Stimulated activated CD4-positive, alpha-beta T cell treated with anti-CD3 and anti-CD28 coated beads, Interleukin-1b, Interleukin-23, amount 100 ng/mL, for 1 hour (primary cell): ENCODE results near the gene CHMP6.

Experiments used
- DNase-seq, 2 donors: peaks; one replicate each; pipeline ENCODE4 v3.0.0-alpha.2; 2020; ENCODE audit warnings: low read depth in 2 of 2

CHMP6 gene

GRCh38 chr17:80970762-80971703, 20.6 kb upstream of the CHMP6 start:
- no peak for DNase-seq

DNA sequence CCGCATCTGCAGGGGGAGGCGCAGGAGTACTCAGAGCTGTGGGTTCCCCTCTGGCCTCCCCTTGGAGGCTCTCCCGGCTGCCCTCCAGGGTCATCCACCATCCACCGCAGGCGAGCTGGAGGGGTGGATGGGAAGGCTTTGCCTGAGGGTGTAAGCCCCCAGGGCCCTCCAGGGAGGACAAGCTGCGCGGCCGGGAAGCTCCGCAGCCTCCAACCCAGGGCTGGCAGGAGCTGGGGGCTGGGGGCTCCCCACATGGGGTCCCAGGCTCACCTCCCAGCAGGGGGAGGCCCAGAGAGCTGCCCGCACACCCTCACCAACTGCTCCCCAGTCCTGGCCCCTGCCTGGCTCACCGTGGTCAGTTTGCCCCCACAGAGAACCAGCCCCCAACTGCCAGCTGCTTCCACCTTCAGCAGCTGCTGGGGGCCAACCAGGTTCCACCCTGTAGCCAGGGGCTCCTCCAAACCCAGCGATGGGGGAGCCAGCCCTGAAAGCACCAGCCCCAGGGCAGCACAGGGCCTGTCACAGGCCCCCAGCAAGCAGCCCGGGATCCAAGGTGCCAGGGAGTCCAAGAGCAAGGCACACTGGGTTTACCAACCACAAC, 19.8 kb upstream of the CHMP6 start:
- DNase-seq: no peak

DNA sequence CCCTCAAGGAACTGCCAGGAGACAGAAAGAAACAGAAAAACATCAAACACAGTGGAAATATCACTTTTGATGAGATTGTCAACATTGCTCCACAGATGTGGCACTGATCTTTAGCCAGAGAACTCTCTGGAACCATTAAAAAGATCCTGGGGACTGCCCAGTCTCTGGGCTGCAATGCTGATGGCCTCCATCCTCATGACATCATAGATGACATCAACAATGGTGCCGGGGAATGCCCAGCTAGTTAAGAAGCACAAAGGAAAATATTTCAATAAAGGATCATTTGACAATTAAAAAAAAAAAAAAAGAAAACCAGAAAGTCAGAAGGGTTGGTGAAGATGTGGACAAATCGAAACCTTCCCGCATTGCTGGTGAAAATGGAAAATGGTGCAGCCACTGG, 14.9 kb upstream of the CHMP6 start:
- DNase-seq: no peak

DNA sequence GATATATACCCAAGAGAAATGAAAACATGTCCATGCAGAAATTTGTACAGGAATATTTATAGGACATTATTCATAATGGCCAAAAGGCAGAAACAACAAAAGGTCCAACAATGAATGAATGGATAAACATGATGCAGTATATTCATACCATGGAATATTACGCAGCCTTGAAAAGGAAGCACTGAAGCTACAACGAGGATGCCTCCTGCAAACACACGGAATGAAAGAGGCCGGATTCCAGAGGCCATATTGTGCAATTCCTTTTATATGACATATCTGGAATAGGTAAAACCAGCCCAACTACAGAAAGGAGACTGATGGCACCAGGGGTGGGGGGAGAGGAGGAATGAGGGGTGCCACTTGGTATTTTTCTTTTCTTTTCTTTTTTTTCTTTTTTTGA, 14.5 kb upstream of the CHMP6 start:
- no peak for DNase-seq

DNA sequence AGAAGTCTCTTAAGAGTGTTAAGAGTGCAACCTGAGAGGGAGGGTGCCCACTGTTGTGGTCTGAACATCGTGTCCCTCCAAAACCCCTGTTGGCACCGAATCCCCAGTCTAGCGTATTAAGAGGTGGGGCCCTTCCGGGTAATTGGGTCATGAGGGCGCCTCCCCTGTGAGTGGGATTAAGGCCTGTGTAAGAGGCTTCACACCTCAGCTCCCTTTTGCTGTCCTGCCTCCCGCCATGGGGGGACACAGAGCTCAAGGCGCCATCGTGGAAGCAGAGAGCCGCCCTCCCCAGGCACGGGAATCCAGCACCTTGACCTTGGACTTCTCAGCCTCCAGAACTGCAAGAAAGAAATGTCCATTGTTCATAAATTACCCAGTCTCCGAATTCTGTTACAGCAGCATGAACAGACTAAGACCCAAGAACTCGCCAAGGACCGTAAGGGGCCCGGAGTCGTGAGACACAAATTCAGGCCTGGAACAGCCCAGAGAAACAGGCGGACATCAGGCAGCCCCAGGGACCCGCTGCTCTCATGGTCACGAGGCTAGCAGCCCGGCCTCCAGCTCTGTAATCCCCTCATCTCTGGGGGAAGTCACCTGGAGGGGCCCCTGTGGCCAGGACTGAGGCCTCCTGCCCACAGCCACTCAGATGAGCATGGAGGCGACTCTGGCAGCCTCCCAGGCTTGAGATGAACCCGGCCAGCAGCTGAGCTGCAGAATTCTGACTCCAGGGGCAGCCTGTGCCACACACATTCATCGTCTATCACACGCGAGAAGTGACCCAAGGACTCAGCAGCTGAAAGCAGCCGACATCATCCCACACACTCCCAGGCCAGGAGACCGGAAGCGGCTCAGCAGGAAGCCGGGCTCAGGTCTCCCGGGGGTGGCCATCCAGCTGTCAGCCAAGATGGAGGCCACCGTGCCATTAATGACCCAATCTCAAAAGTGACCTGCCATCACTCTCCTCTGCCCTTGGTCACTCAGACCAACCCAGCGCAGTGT, 12.8 kb upstream of the CHMP6 start:
- no peak for DNase-seq

DNA sequence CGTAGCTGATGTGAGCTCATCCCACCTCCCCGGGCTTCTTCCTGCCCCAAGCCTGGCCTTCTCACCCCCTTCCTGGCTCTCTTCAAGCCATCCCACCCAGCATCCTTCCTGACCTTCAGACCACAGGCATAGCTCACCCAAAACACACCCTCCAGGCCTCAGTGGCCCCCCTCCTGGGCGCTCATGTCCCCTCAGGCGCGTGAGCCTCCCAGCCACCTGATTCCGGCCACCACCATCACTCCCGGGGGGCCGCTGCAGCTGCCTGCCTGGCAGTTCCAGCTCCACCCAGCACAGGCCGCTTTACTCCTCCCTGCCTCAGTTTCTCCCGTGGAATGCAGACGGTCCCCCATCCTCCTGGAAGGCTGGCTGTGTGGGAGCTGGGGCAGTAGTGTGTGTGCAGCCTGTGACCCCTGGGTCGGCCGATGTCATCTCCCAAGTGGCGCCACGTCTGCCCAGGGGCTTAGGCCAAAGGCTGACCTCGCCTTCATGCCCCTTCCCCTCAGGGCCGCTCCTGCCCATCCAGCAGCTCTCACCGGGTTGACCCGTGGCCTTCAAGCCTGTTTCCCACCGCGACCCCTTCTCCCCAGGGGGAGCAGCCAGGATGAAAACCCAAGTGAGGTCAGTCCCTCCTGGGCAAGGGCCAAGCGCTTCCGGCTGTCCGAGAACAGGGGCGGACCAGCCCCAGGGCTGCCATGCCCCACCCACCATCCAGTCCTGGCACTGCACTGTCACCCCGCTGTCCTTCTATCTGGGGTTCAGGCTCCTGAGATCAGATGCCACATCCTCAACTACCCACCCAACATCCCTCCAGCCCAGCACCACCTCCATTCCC, 11.9 kb upstream of the CHMP6 start:
- no peak for DNase-seq

- DNase-seq: no peak
Measured at GRCh38 chr17:80980397-80981061, 11.1 kb upstream of the CHMP6 start.

- DNase-seq: no peak
Measured at GRCh38 chr17:80981062-80981902, 10.4 kb upstream of the CHMP6 start.

DNA sequence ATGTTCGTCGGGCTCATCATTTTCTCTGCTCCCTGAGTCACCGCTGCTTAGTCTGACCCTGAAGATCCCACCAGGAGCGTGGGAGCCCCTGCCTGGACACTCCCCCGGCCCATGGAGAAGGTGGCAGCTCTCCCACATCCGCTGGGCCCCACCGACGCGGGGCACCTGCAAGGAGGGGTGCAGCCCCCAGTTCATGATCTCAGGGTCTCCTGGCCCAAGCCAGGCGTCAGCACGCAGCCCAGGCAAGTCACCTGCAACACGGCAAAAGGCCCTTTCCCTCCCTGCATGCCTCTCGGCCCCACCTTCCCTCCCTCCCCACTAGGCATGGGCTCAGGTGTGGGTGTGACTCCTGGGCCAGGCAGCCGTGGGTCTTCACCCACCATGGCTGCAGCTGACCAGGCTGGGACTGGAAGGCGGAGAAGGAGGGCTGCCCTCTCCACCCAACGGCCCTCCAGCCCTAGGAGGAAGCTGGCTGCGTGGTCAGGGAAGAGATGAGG, 9.7 kb upstream of the CHMP6 start:
- no peak for DNase-seq

GRCh38 chr17:80982426-80982974, 9.1 kb upstream of the CHMP6 start:
- DNase-seq: no peak

GRCh38 chr17:80983545-80983944, 8.1 kb upstream of the CHMP6 start:
- DNase-seq: no peak

- no peak for DNase-seq
Measured at GRCh38 chr17:80984749-80985148, 6.9 kb upstream of the CHMP6 start.

- DNase-seq: no peak
Measured at GRCh38 chr17:80986046-80986445, 5.6 kb upstream of the CHMP6 start.

DNA sequence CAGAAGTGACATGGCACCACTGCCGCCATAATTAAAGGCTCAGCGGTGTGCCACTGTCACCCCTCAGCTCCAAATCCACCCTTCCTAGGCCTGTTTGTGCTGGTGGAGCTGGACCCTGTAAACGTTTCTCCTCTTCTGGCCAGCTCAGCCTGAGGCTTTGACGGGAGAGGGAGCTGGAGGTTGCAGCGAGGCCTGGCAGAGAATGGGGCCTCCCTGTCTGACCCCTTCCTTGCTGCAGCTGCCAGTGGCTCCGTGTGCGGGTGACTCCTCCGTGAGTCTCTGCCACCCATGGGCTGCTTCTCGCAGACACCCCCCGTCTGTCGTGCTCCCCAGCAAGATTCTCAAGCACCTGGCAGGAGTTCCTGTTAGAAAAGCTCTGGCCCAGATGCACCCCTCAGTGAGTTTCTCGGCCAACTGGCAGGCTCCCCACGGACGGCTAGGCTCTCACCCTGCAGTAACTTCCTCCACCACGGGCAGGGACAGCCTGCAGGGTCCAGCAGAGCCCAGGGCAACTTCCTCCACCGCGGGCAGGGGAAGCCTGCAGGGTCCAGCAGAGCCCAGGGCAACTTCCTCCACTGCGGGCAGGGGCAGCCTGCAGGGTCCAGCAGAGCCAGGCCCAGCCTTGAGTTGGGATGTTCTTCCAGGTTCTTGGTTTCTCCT, 4.7 kb upstream of the CHMP6 start:
- DNase-seq: no peak

DNA sequence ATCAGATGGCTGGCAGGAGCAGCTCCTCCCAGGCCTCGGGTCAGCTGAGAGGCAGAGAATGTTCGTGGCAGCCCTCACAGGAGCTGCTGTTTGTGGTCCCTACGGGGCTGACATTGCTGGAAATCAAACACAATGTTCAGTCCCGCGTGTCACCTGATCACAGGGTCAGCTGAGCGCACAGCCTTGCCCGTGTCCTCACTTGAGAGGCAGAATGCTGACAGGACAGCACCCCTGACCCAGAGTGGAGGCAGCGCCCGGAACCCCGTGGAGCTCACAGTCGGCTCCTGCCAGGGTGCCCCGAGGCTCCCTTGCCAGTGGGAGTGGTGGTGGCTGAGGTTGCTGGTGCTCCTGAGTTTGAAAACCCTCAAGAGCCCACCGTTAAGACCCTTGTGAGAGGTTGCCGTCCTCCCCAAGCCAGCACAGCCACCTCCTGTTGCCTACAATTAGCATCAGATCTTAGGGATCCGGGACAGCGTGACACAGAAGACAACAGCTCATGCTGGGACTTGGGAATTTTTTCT, 3.6 kb upstream of the CHMP6 start:
- no peak for DNase-seq

GRCh38 chr17:80989586-80989913, 2.1 kb upstream of the CHMP6 start:
- DNase-seq: no peak

DNA sequence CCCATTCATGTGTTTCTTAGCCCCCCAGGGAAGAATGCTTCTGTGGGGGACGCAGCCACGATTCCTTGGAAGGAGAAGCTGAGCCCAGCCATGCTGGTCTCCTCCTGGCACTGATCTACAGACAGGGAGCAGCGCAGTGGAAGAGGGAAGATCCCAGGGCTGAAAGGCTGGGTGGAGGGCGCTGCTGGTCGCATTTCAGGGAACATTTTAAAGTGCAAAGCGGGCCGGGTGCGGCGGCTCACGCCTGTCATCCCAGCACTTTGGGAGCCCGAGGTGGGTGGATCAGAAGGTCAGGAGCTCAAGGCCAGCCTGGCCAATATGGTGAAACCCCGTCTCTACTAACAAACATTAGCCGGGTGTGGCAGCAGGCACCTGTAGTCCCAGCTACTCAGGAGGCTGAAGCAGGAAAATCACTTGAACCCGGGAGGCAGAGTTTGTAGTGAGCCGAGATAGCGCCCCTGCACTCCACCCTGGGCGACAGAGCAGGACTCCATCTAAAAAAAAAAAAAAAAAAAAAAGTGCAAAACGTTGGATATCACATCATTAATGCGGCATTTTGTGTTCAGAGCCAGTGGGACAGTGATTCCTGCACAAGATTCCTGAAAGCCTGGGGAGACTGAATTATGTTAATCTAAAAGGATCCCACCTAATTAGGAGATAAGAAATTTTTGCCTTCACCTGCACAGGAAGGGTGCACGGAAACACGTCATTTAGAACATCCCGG, 558 bp upstream of the CHMP6 start:
- no peak for DNase-seq
